ENCODE data around the gene CCNK.

The CCNK gene

GRCh38 chr14:99467336-99468078, 13.7 kb upstream of the CCNK start:
- no peak for DNase-seq

GRCh38 chr14:99468081-99468480, 13.1 kb upstream of the CCNK start:
- no peak for DNase-seq

DNA sequence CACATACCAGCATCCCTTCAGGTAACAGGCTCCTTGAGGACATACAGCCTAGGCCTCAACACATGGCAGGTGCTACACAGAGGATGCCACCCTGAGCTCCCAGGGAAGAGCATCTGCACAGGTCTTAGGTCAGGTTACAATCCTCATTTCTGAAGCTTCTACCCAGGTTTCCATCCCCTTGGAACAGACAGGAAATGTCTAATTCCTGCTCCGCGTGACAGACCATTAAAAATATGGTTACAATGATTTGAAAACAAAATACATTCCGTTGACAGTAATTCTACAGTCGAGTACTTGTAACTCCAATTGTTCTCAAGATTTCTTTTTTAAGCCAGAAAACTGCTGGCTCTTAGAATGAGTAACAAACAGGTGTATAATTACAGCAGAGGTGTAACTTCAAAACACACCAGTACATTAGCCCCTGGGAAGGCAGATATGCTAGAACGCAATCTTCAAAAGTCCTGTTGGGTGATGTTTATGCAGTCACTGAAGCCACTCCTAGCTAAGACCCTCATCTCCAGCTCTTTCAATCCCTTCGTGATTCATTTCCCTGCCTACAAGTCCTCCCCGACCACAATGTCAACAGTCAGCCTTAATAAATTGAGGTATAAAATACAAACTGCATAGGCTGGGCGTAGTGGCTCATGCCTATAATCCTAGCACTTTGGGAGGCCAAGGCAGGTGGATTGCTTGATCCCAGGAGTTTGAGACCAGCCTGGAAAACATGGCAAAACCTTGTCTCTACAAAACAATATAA, 12.2 kb upstream of the CCNK start:
- DNase-seq: no peak

GRCh38 chr14:99471731-99472130, 9.5 kb upstream of the CCNK start:
- no peak for DNase-seq

GRCh38 chr14:99472937-99473336, 8.3 kb upstream of the CCNK start:
- no peak for DNase-seq

- DNase-seq: no peak
These were observed 7.8 kb upstream of the CCNK start for GRCh38 chr14:99473458-99473857.

DNA sequence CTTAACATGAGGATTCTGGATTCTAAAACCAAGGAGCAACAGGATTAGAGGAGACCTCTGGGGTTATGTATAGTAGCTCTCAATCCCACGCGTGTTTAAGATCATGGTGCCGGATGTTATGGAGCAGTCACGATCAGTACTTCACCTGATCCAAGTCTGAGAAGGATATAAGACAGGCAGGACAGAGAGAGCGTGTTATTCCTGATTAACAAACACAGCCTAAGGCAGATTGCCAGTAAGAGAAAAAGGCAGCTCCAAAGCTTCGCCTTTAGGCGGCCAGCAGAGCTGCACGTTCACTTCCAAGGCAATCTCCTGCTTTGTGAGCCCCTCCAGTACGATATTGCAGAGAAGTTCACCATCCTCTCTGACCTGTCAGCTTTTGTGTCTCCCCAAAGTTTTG, 6.0 kb upstream of the CCNK start:
- DNase-seq: no peak

- DNase-seq: no peak
These were observed 5.5 kb upstream of the CCNK start for GRCh38 chr14:99475660-99476059.

GRCh38 chr14:99476864-99477263, 4.3 kb upstream of the CCNK start:
- no peak for DNase-seq

DNA sequence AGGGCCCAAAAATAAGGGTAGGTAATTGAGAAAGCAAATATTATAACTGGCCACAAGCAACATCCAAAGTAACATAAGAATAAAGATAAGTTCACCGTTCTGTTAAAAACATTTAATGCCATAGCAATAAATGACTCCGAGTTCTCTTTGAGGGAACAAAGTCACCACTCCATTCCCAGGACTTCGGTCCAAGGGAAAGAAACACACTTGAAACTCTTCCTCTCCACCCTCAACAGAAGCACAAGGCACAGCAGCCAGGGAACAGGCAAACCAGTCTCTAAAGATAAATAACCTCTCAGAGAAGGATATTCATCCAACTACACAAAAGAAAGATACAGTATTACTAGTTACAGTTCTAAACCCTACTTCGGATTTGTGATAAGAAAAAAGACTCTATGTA, 3.1 kb upstream of the CCNK start:
- DNase-seq: no peak

- no peak for DNase-seq
These were observed 1.9 kb upstream of the CCNK start for GRCh38 chr14:99479160-99479905.

- peak; percentile 32 for DNase-seq
These were observed 1.0 kb upstream of the CCNK start, which contains the start of gene SETD3 for GRCh38 chr14:99479906-99480869. Gene SETD3 (minus strand): TSS chr14:99480859. CDS start chr14:99465805, 15,054 bp downstream.

DNA sequence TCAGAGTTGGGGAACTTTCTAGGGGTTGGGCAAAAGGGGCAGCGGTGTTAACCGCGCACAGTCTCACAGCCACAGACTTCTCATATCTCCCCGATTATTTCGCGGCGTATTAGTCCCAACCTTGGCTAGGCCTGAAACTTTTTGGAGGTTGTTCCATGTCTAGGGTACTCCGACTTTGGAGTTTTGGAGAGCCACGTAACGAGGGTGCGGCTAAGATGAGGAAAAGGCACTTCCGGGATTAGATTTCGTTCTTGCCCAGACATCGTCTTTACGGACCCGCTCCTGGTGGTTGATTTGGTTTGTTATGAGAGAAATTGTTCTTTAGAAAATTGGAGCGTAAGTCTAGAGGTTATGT, 513 bp downstream of the CCNK start:
- DNase-seq: no peak

DNA sequence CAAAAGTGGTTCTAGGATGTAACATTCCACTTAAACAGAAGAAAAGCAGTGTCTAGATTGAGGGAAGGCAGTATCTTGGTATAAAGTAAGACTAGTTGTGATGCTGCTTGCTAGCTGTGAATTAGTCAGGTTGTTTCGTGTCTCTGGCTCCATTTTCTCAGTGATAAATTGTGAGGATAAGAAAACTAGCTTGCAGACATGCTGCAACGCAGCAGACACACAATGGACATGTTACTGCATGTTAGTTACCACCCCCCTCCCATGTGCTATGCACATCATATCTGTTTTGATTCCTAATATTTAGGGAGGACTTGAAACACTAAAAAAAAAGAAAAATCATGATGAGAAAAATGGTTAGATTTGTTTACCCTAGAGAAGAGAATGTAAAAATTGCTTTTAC, 2.9 kb downstream of the CCNK start:
- no peak for DNase-seq

- no peak for DNase-seq
These were observed 16.1 kb downstream of the CCNK start for GRCh38 chr14:99497341-99497740.

GRCh38 chr14:99497894-99498293, 16.7 kb downstream of the CCNK start:
- DNase-seq: no peak

DNA sequence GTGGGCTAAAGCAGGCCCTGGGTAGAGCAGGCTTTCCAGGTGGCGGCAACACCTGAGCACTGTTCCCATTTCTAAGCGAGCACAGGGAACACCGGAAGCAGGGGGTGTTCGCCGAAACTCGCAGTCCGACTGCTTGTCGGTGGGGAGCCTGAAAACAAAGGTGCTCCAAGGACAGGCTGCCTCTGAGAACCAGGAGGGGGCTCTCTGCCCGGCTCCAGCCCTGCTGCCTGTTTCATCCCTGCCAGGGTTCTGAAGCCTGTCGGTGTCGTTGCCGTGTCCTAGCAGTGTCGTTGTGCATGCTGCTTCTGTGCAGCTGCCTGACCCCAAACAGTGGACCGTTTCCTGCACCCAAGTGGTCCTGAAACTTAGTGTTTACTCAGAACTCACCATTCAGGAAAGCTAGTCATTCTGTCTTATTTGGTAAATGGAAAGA, 21.8 kb downstream of the CCNK start:
- no peak for DNase-seq

DNA sequence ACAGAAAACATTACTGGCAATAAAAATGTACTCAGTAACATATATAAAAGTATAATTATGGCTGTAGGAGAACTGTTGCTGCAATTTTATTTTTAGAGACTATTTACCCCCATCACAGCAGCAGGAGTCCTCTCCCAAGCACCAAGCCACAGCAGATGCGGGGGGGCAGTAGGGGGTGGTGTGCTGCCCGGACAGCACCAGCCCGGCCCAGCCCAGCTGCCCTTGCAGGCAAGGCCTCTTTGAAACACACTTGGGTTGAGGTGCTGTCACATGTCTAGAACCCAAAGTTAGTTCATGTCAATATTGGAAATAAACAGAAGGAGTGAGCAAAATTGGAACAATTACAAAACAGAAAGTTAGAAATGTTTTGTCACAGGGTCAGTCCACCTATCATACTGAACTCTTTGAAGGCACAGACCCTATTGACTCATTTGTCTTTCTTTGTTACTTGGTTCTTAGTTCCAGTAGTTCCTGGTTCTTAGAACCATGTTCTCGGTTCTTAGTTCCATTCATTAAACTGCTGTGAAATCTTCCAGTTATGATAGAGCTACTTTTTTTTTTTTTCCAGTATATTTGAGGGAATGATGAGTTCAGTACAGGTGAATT, 22.7 kb downstream of the CCNK start:
- DNase-seq: no peak

DNA sequence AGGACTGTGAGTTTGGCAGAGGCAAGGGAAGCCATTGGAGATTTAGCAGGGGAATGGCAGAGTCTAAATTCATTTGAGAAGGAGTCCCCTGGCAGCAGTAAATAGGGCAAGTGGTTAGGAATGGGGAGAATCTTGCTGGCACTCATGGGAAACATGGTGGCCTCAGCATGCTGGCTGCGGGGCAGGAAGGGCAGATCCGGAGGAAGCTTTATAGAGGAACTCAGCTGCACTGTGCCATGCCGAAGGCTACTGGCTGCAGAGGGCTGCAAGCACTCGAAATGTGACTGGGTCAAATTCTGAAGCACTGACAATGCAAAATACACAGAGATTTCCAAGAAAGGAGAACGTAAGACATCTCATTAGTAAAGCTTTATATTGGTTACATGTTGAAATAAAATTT, 23.9 kb downstream of the CCNK start:
- no peak for DNase-seq

- DNase-seq: no peak
These were observed 25.1 kb downstream of the CCNK start for GRCh38 chr14:99506276-99506675.

- DNase-seq: no peak
These were observed 26.8 kb downstream of the CCNK start for GRCh38 chr14:99507860-99508640.

Data from activated gamma-delta T cell (primary cell).